ENCODE results near the gene MESD.

The MESD gene

GRCh38 chr15:80913541-80913940 is 76.1 kb downstream of the MESD start:
- Histone ChIP-seq H3K4me1 (ENCODE audit: control insufficient read depth, insufficient read depth, low read length) (no peaks in the 10 kb centered on the region), H3K27me3 (ENCODE audit: control insufficient read depth, insufficient read depth, low read length, poor library complexity, severe bottlenecking) (no peaks in the 10 kb centered on the region), H3K36me3 (ENCODE audit: control insufficient read depth, insufficient read depth, low read length) (no peaks in the 10 kb centered on the region), H3K9me3 (ENCODE audit: control insufficient read depth, low read length) (no peaks in the 10 kb centered on the region), H3K27ac (ENCODE audit: insufficient read depth, low read depth, low read length, poor library complexity, severe bottlenecking) (no peak overlapping the region), H3K4me3 (ENCODE audit: insufficient read depth, low read depth, low read length) (no peak overlapping the region)
- 92 to 98% methylated on average over 5 of the region's 5 CpGs for WGBS, 2 experiments

- WGBS, 2 experiments: 86 to 93% methylated on average over 6 of the region's 6 CpGs
- no peaks in the 10 kb centered on the region for H3K36me3 ChIP-seq (ENCODE audit: control insufficient read depth, insufficient read depth, low read length)
Measured at GRCh38 chr15:80912673-80913072, 76.9 kb downstream of the MESD start.

GRCh38 chr15:80911821-80912220 is 77.8 kb downstream of the MESD start:
- H3K27ac ChIP-seq (ENCODE audit: insufficient read depth, low read depth, low read length, poor library complexity, severe bottlenecking): no peak overlapping the region
- no peaks in the 10 kb centered on the region for H3K27me3 ChIP-seq (ENCODE audit: control insufficient read depth, insufficient read depth, low read length, poor library complexity, severe bottlenecking)
- no peaks in the 10 kb centered on the region for H3K9me3 ChIP-seq (ENCODE audit: control insufficient read depth, low read length)
- no peak overlapping the region for H3K4me3 ChIP-seq (ENCODE audit: insufficient read depth, low read depth, low read length)
- H3K4me1 ChIP-seq (ENCODE audit: control insufficient read depth, insufficient read depth, low read length): no peaks in the 10 kb centered on the region
- H3K36me3 ChIP-seq (ENCODE audit: control insufficient read depth, insufficient read depth, low read length): no peaks in the 10 kb centered on the region
- 96 to 97% methylated on average over 1 of the region's 1 CpG for WGBS, 2 experiments

More at GRCh38 chr15:80912673-80913072, 76.9 kb downstream of the MESD start:
- H3K9me3 ChIP-seq (ENCODE audit: control insufficient read depth, low read length): no peaks in the 10 kb centered on the region
- H3K27me3 ChIP-seq (ENCODE audit: control insufficient read depth, insufficient read depth, low read length, poor library complexity, severe bottlenecking): no peaks in the 10 kb centered on the region
- no peak overlapping the region for H3K27ac ChIP-seq (ENCODE audit: insufficient read depth, low read depth, low read length, poor library complexity, severe bottlenecking)
- H3K4me1 ChIP-seq (ENCODE audit: control insufficient read depth, insufficient read depth, low read length): no peaks in the 10 kb centered on the region
- no peak overlapping the region for H3K4me3 ChIP-seq (ENCODE audit: insufficient read depth, low read depth, low read length)

GRCh38 chr15:80906159-80906766 is 83.4 kb downstream of the MESD start:
- no peak overlapping the region for H3K4me3 ChIP-seq (ENCODE audit: insufficient read depth, low read depth, low read length)
- H3K27me3 ChIP-seq (ENCODE audit: control insufficient read depth, insufficient read depth, low read length, poor library complexity, severe bottlenecking): no peaks in the 10 kb centered on the region
- H3K9me3 ChIP-seq (ENCODE audit: control insufficient read depth, low read length): no peaks in the 10 kb centered on the region
- whole genome bisulfite sequencing, 2 experiments: 92% methylated on average over 11 of the region's 11 CpGs
- no peak overlapping the region for H3K27ac ChIP-seq (ENCODE audit: insufficient read depth, low read depth, low read length, poor library complexity, severe bottlenecking)
- H3K4me1 ChIP-seq (ENCODE audit: control insufficient read depth, insufficient read depth, low read length): peaks cover 4% of the 10 kb centered on the region
- no peaks in the 10 kb centered on the region for H3K36me3 ChIP-seq (ENCODE audit: control insufficient read depth, insufficient read depth, low read length)

- peaks cover 4% of the 10 kb centered on the region for H3K4me1 ChIP-seq (ENCODE audit: control insufficient read depth, insufficient read depth, low read length)
- H3K4me3 ChIP-seq (ENCODE audit: insufficient read depth, low read depth, low read length): no peak overlapping the region
- no peaks in the 10 kb centered on the region for H3K36me3 ChIP-seq (ENCODE audit: control insufficient read depth, insufficient read depth, low read length)
- no peaks in the 10 kb centered on the region for H3K27me3 ChIP-seq (ENCODE audit: control insufficient read depth, insufficient read depth, low read length, poor library complexity, severe bottlenecking)
- no peaks in the 10 kb centered on the region for H3K9me3 ChIP-seq (ENCODE audit: control insufficient read depth, low read length)
- WGBS, 2 experiments: 89 to 96% methylated on average over 5 of the region's 5 CpGs
- H3K27ac ChIP-seq (ENCODE audit: insufficient read depth, low read depth, low read length, poor library complexity, severe bottlenecking): no peak overlapping the region
Measured at GRCh38 chr15:80904998-80905397, 84.6 kb downstream of the MESD start.

- Histone ChIP-seq H3K9me3 (ENCODE audit: control insufficient read depth, low read length) (no peaks in the 10 kb centered on the region), H3K27me3 (ENCODE audit: control insufficient read depth, insufficient read depth, low read length, poor library complexity, severe bottlenecking) (no peaks in the 10 kb centered on the region), H3K27ac (ENCODE audit: insufficient read depth, low read depth, low read length, poor library complexity, severe bottlenecking) (no peak overlapping the region), H3K4me3 (ENCODE audit: insufficient read depth, low read depth, low read length) (no peak overlapping the region), H3K4me1 (ENCODE audit: control insufficient read depth, insufficient read depth, low read length) (peaks cover 4% of the 10 kb centered on the region), H3K36me3 (ENCODE audit: control insufficient read depth, insufficient read depth, low read length) (no peaks in the 10 kb centered on the region)
- 92% methylated on average over 10 of the region's 10 CpGs for WGBS, 2 experiments
Measured at GRCh38 chr15:80902298-80902801, 87.3 kb downstream of the MESD start.

- no peaks in the 10 kb centered on the region for H3K27me3 ChIP-seq (ENCODE audit: control insufficient read depth, insufficient read depth, low read length, poor library complexity, severe bottlenecking)
- no peak overlapping the region for H3K4me3 ChIP-seq (ENCODE audit: insufficient read depth, low read depth, low read length)
- WGBS, 2 experiments: 80 to 87% methylated on average over 2 of the region's 2 CpGs
- H3K36me3 ChIP-seq (ENCODE audit: control insufficient read depth, insufficient read depth, low read length): no peaks in the 10 kb centered on the region
- H3K4me1 ChIP-seq (ENCODE audit: control insufficient read depth, insufficient read depth, low read length): no peaks in the 10 kb centered on the region
- H3K27ac ChIP-seq (ENCODE audit: insufficient read depth, low read depth, low read length, poor library complexity, severe bottlenecking): no peak overlapping the region
- H3K9me3 ChIP-seq (ENCODE audit: control insufficient read depth, low read length): no peaks in the 10 kb centered on the region
Measured at GRCh38 chr15:80898040-80898439, 91.6 kb downstream of the MESD start.
